GM10248 (cell line): Measurements from ENCODE around the gene IQUB.

Experiments used
- CTCF ChIA-PET: fragments of 300-600 bp; sonication (Branson Sonifier 250); formaldehyde crosslinking; extraction: SDS; loops from one replicate; lab custom pipeline; 2021; ENCODE audit warnings: antibody characterized with exemption; lab: Yijun Ruan, JAX
- POLR2A ChIA-PET: fragments of 350-650 bp; sonication (Branson Sonifier 250); formaldehyde crosslinking; extraction: SDS; loops from one replicate; lab custom pipeline; 2020; ENCODE audit warnings: antibody characterized with exemption; lab: Yijun Ruan, JAX
- DNase-seq: peaks from one replicate; pipeline ENCODE4 v3.0.0; 2012; ENCODE audit errors: extremely low spot score
- CTCF ChIP-seq: IDR thresholded peaks from 2 replicates; pipeline ENCODE4 v1.5.1; 2012; ENCODE audit warnings: mild to moderate bottlenecking, low read depth; ENCODE audit errors: extremely low read depth, missing control alignments, control extremely low read depth

The IQUB gene

GRCh38 chr7:123431075-123431614 lies 103.2 kb downstream of the IQUB start:
- POLR2A ChIA-PET, result no interaction called here
- no peak for TF ChIP-seq CTCF
- DNase-seq, result no peak
- CTCF ChIA-PET, result interaction anchor here (1.3 kb wide), 1 partner anchor 25 kb away, joined by 4 read pairs; no protein-coding TSS in a partner anchor

DNA sequence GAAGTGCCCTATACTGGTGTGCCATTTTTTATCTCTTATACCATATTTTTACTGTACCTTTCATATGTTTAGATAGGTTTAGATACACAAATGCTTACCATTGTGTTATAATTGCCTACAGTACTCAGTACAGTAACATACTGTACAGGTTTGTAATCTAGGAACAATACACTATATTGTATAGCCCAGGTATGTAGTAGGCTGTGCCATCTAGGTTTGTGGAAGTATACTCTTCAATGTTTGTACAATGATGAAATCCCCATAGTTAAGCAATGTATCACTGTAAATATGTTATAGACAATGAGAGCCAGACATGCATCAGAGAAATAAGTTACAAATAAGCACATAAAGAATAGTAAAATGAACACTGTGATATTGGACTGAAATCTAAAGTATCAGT lies 109.1 kb downstream of the IQUB start:
- POLR2A ChIA-PET, result no interaction called here
- DNase-seq, result no peak

DNA sequence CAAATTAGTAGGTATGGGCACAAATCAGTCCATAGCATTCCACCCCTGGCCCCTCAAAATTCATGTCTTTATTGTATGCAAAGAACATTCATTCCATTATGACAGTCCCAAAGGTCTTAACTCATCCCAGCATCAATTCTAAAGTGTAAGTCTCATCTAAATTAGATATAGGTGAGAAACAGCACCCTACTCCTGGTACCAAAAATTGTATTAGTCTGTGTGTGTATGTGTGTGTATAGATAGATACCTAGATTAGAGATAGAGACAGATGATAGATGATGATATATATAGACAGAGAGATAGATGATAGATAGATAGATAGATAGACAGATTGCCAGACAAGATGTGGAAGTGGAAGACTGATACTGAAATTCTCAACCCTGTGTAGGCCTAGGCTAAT lies 109.9 kb downstream of the IQUB start:
- ChIA-PET POLR2A (no interaction called here), CTCF (interaction anchor here (3.4 kb wide), 1 partner anchor 10 kb away, joined by 8 read pairs; no protein-coding TSS in a partner anchor)
- no peak for DNase-seq
- no peak for TF ChIP-seq CTCF

More for the DNA sequence above, 109.1 kb downstream of the IQUB start:
- CTCF ChIA-PET, result no interaction called here
- no peak for TF ChIP-seq CTCF

- CTCF ChIA-PET, result interaction anchor here (3.4 kb wide), 1 partner anchor 10 kb away, joined by 8 read pairs; no protein-coding TSS in a partner anchor
- POLR2A ChIA-PET, result no interaction called here
- TF ChIP-seq CTCF, result no peak
- no peak for DNase-seq
Measured at GRCh38 chr7:123423622-123424021, 110.8 kb downstream of the IQUB start.

DNA sequence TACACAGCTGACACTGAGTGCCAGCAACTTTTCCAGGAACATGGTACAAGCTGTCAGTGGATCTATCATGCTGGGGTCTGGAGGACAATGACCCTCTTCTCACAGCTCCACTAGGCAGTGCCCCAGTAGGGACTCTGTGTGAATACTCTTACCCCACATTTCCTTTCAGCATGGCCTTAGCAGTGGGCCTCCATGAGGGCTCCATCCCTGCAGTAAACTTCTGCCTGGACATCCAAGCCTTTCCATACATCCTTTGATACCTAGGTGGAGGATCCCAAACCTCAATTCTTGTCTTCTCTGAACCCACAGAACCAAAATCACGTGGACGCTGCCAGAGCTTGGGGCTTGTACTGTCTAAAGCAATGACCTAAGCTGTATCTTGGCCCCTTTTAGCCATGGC lies 116.8 kb downstream of the IQUB start:
- ChIA-PET POLR2A (no interaction called here), CTCF (no interaction called here)
- DNase-seq, result no peak
- TF ChIP-seq CTCF, result no peak

DNA sequence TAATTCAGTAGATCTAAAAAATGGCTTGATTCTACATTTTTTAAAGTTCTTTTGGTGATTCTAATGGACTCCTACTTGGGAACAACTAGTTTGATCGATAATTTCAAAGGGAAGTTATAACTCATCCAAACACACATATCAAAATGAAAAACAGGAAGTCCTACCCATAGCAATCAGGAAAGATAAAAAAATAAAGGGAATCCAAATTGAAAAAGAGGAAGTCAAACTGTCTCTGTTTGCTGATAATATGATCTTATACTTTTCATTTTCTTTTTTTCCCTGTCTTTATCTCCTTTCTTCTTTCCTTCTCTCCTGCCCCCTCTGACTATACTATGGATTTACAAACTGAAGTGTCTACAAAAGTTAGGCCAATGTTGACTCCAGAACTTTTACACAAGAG lies 118.8 kb downstream of the IQUB start:
- TF ChIP-seq CTCF, result no peak
- POLR2A ChIA-PET, result no interaction called here
- CTCF ChIA-PET, result no interaction called here
- DNase-seq, result no peak
